IPS-18c (cell line): ENCODE results near the gene GRIN2D.
"Not testable (repeated sequence)": the region's sequence is repeated elsewhere in the genome, so short reads cannot be mapped to it uniquely, and the experiment has no call there.

Experiments
- H3K4me3 ChIP-seq: 2 replicates; pipeline ENCODE4 v1.7.0; 2013; ENCODE audit warnings: low read depth, mild to moderate bottlenecking, low read length, moderate library complexity; ENCODE audit not compliant: insufficient read depth
- H3K9me3 ChIP-seq: one replicate; pipeline ENCODE4 v1.6.1; 2013; ENCODE audit warnings: mild to moderate bottlenecking, low read length, moderate library complexity; ENCODE audit not compliant: control insufficient read depth, insufficient read depth

GRIN2D gene

GRCh38 chr19:48365602-48366001 is 27.9 kb upstream of the GRIN2D start:
- no peaks in the 10 kb centered on the region for H3K9me3 ChIP-seq

DNA sequence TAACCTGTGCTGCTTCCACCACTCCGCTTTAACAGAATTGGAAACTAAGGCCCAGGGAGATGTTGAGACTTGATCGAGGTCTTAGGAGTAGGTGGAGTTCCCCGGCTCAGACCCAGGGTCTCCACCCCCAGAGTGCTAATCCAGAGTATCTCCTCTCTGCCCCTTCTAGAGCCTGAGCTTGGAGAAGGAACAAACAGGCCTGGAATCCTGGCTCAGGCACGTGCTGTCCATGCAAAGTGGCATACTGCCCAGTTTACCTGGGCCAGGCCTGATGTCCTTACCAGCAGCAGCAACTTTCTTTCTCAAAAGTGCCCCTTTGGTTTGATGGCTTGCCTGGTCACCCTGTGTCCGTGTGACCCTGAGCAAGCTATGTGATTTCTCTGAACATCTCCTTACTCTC is 25.6 kb upstream of the GRIN2D start:
- Histone ChIP-seq H3K4me3 (no peak overlapping the region), H3K9me3 (no peaks in the 10 kb centered on the region)

More at GRCh38 chr19:48365602-48366001, 27.9 kb upstream of the GRIN2D start:
- no peak overlapping the region for H3K4me3 ChIP-seq

DNA sequence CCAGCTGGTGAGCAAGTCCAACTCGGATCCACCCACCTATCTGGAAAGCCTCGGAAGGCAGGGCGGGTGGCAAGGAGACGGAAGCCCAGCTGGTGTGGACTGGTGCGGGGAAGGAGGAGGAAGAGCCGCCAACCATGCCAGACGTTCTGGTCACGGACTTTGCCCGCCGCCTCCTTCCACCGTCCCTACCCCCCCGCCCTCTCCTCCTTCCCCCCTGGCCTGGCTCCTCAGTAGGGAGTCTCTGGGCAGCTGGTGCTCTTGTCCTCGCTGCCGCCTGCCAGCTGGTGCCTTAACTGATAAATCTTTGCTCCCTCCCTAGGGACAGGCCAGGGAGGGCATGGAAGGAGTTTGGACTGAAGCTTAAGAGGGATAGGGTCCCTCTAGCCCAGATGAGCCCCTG is 24.5 kb upstream of the GRIN2D start:
- Histone ChIP-seq H3K4me3 (no peak overlapping the region), H3K9me3 (no peaks in the 10 kb centered on the region)

DNA sequence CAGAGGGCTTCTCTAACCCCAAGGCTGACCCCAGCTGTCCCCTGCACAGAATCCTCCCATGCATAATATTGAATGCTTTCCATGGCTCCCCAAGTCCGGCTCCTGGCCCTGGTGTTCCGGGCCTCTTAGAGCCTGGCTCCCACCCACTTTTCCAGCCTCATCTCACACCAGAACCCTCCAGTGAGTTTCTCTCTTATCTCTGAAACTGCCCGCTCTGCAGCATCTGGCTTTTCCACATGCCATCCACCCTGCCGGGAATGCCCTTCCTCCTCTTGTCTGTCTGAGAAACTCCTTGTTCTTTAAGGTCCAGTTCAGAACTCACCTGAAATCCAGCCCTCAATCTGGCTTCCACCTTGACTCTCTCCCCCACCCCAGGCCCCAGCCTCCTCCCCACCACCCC is 22.5 kb upstream of the GRIN2D start:
- Histone ChIP-seq H3K4me3 (no peak overlapping the region), H3K9me3 (no peaks in the 10 kb centered on the region)

- Histone ChIP-seq H3K9me3 (no peaks in the 10 kb centered on the region), H3K4me3 (no peak overlapping the region)
Measured at GRCh38 chr19:48371367-48371766, 22.1 kb upstream of the GRIN2D start.

GRCh38 chr19:48371771-48372170 is 21.7 kb upstream of the GRIN2D start:
- not testable (repeated sequence) for H3K4me3 ChIP-seq, H3K9me3 ChIP-seq

- Histone ChIP-seq H3K4me3 (no peak overlapping the region), H3K9me3 (no peaks in the 10 kb centered on the region)
Measured at GRCh38 chr19:48372904-48373303, 20.6 kb upstream of the GRIN2D start.

- Histone ChIP-seq H3K9me3 (no peaks in the 10 kb centered on the region), H3K4me3 (no peak overlapping the region)
Measured at GRCh38 chr19:48373567-48373966, 19.9 kb upstream of the GRIN2D start.

DNA sequence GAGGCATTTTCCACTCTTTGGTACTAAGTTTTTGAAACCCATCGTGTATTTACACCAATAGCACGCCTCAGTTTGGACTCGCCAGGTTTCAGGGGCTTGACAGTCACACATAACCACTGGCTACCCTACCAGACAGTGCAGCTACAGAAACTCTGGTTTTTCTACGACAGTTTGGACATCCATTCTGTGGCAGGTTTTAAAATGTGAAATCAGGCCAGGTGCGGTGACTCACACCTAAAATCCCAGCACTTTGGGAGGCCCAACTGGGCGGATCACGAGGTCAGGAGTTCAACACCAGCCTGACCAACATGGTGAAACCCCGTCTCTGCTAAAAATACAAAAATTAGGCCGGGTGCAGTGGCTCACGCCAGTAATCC is 15.3 kb upstream of the GRIN2D start:
- Histone ChIP-seq H3K4me3 (no peak overlapping the region), H3K9me3 (no peaks in the 10 kb centered on the region)

GRCh38 chr19:48379058-48379457 is 14.4 kb upstream of the GRIN2D start:
- Histone ChIP-seq H3K4me3 (no peak overlapping the region), H3K9me3 (no peaks in the 10 kb centered on the region)

- no peak overlapping the region for H3K4me3 ChIP-seq
- no peaks in the 10 kb centered on the region for H3K9me3 ChIP-seq
Measured at GRCh38 chr19:48381178-48381950, 12.1 kb upstream of the GRIN2D start.

- H3K9me3 ChIP-seq: no peaks in the 10 kb centered on the region
- no peak overlapping the region for H3K4me3 ChIP-seq
Measured at GRCh38 chr19:48382286-48382685, 11.2 kb upstream of the GRIN2D start.

DNA sequence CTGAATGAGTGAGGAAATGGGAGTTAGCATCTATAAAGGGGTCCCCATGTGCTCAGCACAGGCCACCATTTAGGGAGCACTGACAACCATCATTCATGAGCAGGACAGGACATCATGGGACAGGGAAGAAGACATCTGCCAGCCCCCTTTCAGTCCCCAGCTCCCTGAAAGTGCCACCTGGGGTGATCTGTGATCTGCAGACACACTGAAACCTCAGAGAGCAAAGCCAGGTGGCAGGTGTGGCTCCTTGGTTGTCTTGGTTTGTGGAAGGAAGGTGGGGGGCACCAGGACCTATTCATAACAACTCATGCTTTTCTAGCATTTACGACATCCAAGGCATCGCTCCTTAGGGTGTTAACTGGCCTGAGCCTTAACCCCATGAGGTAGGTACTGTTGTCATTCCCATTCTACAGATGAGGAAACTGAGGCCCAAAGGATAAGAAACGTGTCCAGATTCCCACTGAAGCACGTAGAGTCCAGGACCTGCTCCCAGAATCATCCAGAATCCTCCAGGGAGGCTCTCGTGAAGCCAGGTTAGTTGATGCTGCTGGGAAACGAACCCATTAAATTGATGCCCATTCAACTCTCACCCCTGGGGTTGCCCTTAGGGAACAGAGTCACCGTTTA is 7.9 kb upstream of the GRIN2D start:
- Histone ChIP-seq H3K9me3 (no peaks in the 10 kb centered on the region), H3K4me3 (no peak overlapping the region)

DNA sequence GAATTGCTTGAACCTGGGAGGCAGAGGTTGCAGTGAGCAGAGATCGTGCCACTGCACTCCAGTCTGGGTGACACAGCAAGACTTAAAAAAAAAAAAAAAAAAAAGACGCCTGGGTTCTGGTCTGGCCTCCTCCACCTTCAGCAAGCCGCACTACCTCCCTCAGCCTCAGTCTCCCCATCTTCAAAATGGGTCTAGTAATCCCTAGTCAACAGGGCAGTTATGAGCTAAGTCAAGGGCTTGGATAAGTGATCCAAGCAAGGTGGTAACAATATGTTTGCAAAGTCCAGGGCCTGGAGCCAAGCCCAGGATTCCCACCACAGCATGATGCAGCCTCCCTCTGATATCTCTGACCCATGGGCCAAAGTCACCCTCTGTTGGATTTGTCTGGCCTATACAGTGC is 6.5 kb upstream of the GRIN2D start:
- Histone ChIP-seq H3K9me3 (no peaks in the 10 kb centered on the region), H3K4me3 (no peak overlapping the region)

- Histone ChIP-seq H3K4me3 (peak overlapping the region; percentile 92), H3K9me3 (no peaks in the 10 kb centered on the region)
Measured at GRCh38 chr19:48390188-48391099, 3.0 kb upstream of the GRIN2D start.

DNA sequence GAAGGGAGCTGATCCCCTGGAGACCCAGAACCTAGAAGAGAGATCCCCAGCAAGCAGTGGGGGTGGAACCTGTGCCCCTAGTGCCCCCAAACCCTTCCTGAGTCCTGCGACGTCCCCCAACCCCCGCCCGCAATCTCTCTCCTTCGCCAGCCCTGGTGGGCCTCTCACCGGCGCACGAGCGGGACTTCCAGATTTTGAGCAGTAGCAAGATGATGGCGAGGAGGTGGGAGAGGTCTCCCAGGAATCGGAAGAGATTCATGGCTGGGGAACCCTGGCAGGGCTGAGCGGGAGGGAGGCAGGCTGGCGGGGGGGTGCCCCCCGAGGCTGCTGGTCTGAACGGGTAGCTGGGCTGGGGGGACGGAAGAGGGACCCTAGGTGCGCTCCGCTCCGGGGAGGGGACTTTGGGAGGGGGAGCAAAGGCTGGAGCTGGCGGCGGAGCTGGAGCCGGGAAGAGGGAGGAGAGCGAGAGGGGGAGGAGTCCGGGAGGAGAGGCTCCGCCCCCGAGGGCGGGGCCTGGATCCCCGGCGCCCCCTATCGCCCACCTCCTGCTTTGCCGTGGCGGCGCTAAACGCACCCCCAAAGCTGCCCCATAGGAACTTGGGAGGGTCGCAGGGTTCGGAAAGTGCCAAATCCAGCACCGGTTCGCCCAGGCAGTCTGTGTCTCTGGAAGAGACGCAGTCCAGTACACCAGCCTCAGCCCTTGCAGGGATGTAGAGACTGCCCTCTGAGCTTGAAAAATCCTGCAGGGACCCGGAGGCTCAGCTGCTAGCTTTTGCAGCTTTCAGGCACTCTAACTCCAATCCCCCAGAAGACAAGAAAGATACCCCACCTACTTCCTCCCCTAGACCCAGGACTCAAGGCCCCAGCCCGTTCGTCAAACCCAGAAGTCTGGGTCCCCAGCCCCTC is 2.1 kb upstream of the GRIN2D start, which contains the start of gene KDELR1:
TSS of gene KDELR1 (minus strand) at position 452 of the 906 bp plus-strand sequence. CDS start at position 259, 193 bp downstream.
- no peaks in the 10 kb centered on the region for H3K9me3 ChIP-seq
- peak within 1 kb of the TSS; percentile 92 for H3K4me3 ChIP-seq

DNA sequence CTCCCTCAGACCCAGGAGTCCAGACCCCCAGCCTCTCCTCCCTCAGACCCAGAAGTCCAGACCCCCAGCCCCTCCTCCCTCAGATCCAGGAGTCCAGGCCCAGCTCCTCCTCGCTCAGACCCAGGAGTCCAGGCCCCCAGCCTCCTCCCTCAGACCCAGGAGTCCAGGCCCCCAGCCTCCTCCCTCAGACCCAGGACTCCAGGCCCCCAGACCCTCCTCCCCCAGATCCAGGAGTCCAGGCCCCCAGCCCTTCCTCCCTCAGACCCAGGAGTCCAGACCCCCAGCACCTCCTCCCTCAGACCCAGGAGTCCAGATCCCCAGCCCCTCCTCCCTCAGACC is 1.5 kb upstream of the GRIN2D start:
- H3K4me3 ChIP-seq, H3K9me3 ChIP-seq: not testable (repeated sequence)
